HepG2 (cell line): ENCODE results near the gene NRL. TPM values are rescaled to one million over a fixed set of nuclear protein-coding genes. Genes with fewer than 3 reads are reported as not detected.

ENCODE experiments used
- ELF4 ChIP-seq: sonication (generic); formaldehyde crosslinking; IDR thresholded peaks from 2 replicates; pipeline ENCODE4 v1.5.0; 2020; ENCODE audit warnings: missing genetic modification reagents, mild to moderate bottlenecking, moderate library complexity, borderline replicate concordance
- FOXO1 ChIP-seq: sonication (generic); formaldehyde crosslinking; IDR thresholded peaks from 2 replicates; pipeline ENCODE4 v1.4.0; 2020; ENCODE audit warnings: missing genetic modification reagents
- PAWR ChIP-seq: sonication (generic); formaldehyde crosslinking; IDR thresholded peaks from 2 replicates; pipeline ENCODE4 v1.4.0; 2020; ENCODE audit warnings: missing genetic modification reagents, mild to moderate bottlenecking, borderline replicate concordance
- PHF5A ChIP-seq: IDR thresholded peaks from one replicate; pipeline ENCODE4 v1.6.1; 2018; ENCODE audit warnings: low read depth, missing genetic modification reagents; ENCODE audit not compliant: unreplicated experiment
- RFX5 ChIP-seq: IDR thresholded peaks from 2 replicates; pipeline ENCODE4 v1.6.1; 2011; ENCODE audit warnings: low read depth, low read length, improper control_type of control experiment
- ZNF292 ChIP-seq: sonication (generic); formaldehyde crosslinking; IDR thresholded peaks from 2 replicates; pipeline ENCODE4 v1.8.1; 2022; ENCODE audit warnings: mild to moderate bottlenecking, low read depth, missing genetic modification reagents, borderline replicate concordance
- ZNF33B ChIP-seq: sonication (generic); formaldehyde crosslinking; IDR thresholded peaks from 2 replicates; pipeline ENCODE4 v1.5.1; 2020; ENCODE audit warnings: mild to moderate bottlenecking, missing genetic modification reagents
- ZNF34 ChIP-seq: sonication (generic); formaldehyde crosslinking; IDR thresholded peaks from 2 replicates; pipeline ENCODE4 v1.4.0; 2020; ENCODE audit warnings: mild to moderate bottlenecking, missing genetic modification reagents, borderline replicate concordance
- ZNF343 ChIP-seq: sonication (generic); formaldehyde crosslinking; IDR thresholded peaks from 2 replicates; pipeline ENCODE4 v1.4.0; 2020; ENCODE audit warnings: mild to moderate bottlenecking, missing genetic modification reagents
- ZNF484 ChIP-seq: sonication (generic); formaldehyde crosslinking; IDR thresholded peaks from 2 replicates; pipeline ENCODE4 v1.5.1; 2020; ENCODE audit warnings: mild to moderate bottlenecking, low read depth, missing genetic modification reagents, borderline replicate concordance
- ZNF839 ChIP-seq: sonication (generic); formaldehyde crosslinking; IDR thresholded peaks from 2 replicates; pipeline ENCODE4 v1.4.0; 2020; ENCODE audit warnings: missing genetic modification reagents, mild to moderate bottlenecking, borderline replicate concordance
- polyA plus RNA-seq, 8 experiments: library from polyadenylated mRNA; depleted of rRNA in 3 of 8; stranded (reverse) in 7 of 8; unstranded in 1 of 8; fragments of >200 nt; fragmentation: Illumina TruSeq in 4 of 8; extraction: Trizol in 4 of 8; gene quantifications; 2 replicates each; pipeline versions ENCODE4 v1.2.1 to v1.2.3, GENCODE V29; 2011 to 2016; ENCODE audit warnings: low read depth in 4 of 8, missing spikeins in 1 of 8, mixed read lengths in 1 of 8; ENCODE audit not compliant: insufficient read depth in 1 of 8
- total RNA-seq, 5 experiments: library from RNA; depleted of rRNA; stranded (reverse); fragments of >200 nt; fragmentation: Illumina TruSeq; extraction: Trizol; gene quantifications; 2 replicates each; pipeline ENCODE4 v1.2.3, GENCODE V29; 2016; ENCODE audit warnings: low read depth in 1 of 5
- TF ChIP-seq, protein P1 (sequence below): sonication (generic); formaldehyde crosslinking; conservative IDR thresholded peaks from 2 replicates; pipeline ENCODE4 v1.4.0; 2020; ENCODE audit warnings: missing genetic modification reagents
- TF ChIP-seq, protein P2 (sequence below): sonication (generic); formaldehyde crosslinking; IDR thresholded peaks from 2 replicates; pipeline ENCODE4 v1.4.0; 2020; ENCODE audit warnings: missing genetic modification reagents, mild to moderate bottlenecking, borderline replicate concordance

The NRL gene
- total and polyA plus RNA-seq, 2 of the 13 experiments (the other 11 are each of a cell fraction or from before 2014, with no cell fraction given) = 2.5 to 4.7 TPM

DNA sequence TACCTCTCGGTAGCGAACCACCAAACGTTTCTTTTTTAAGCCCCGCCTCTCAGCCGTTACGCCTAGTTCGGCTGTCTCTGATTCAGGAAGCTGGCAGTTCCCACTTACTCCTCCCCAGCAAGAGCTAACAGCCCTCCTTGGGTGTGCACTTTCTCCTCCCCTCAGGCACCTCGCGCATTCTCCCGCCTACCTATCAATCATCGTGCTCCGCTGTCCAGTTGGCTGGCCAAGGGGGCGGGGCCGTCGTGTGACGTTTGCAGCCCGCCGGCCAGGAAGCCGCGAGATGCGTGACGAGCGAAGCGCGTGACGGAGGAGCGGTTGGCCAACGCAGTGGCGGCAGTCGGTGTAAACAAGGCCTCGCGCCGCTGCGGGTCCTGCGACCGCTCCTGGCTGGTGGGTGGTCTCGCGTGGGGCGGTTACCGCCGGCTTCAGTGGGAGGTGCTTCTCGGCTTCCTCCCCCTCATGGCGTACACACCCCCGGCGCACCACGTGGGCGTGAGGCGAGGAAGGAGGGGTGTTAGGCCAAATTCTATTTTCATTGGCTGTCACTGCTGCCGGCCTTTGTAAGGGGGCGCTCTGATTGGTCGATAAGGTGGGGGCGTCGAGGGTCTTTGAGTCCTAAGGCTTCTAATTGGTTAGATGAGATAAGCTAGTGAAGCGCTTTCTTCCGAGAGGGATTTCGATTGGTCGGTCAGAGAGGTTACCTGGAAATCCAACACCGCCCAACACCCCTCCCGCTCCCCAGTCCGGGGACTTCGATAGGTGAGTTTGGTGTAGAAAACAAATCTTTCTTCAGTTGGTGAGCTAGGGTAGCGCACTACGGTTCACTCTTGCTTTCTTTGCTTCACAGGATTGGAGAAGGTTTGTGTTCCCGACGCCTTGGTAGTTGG, at the start of gene NRL, which contains the start of gene DCAF11 (continued):
- TF ChIP-seq ZNF33B (CRISPR knock-in tag) (peak; percentile 98; the same call in 1 of the 2 replicates), RFX5 (peak; percentile 89), ELF4 (peak; percentile 93), PAWR (CRISPR knock-in tag) (no peak), ZNF292 (CRISPR knock-in tag) (peak; percentile 88), PHF5A (no peak), ZNF484 (CRISPR knock-in tag) (no peak), FOXO1 (peak; percentile 99), ZNF34 (CRISPR knock-in tag) (0 out of 2 replicates have a peak, but pooled peaks have one; percentile 79), ZNF839 (CRISPR knock-in tag) (peak; percentile 95), ZNF343 (peak; percentile 97)
- TF ChIP-seq, protein P1, sequence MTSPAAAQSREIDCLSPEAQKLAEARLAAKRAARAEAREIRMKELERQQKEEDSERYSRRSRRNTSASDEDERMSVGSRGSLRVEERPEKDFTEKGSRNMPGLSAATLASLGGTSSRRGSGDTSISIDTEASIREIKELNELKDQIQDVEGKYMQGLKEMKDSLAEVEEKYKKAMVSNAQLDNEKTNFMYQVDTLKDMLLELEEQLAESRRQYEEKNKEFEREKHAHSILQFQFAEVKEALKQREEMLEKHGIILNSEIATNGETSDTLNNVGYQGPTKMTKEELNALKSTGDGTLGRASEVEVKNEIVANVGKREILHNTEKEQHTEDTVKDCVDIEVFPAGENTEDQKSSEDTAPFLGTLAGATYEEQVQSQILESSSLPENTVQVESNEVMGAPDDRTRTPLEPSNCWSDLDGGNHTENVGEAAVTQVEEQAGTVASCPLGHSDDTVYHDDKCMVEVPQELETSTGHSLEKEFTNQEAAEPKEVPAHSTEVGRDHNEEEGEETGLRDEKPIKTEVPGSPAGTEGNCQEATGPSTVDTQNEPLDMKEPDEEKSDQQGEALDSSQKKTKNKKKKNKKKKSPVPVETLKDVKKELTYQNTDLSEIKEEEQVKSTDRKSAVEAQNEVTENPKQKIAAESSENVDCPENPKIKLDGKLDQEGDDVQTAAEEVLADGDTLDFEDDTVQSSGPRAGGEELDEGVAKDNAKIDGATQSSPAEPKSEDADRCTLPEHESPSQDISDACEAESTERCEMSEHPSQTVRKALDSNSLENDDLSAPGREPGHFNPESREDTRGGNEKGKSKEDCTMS (CRISPR knock-in tag) = no peak; the same call in 1 of the 2 replicates
- TF ChIP-seq, protein P2, sequence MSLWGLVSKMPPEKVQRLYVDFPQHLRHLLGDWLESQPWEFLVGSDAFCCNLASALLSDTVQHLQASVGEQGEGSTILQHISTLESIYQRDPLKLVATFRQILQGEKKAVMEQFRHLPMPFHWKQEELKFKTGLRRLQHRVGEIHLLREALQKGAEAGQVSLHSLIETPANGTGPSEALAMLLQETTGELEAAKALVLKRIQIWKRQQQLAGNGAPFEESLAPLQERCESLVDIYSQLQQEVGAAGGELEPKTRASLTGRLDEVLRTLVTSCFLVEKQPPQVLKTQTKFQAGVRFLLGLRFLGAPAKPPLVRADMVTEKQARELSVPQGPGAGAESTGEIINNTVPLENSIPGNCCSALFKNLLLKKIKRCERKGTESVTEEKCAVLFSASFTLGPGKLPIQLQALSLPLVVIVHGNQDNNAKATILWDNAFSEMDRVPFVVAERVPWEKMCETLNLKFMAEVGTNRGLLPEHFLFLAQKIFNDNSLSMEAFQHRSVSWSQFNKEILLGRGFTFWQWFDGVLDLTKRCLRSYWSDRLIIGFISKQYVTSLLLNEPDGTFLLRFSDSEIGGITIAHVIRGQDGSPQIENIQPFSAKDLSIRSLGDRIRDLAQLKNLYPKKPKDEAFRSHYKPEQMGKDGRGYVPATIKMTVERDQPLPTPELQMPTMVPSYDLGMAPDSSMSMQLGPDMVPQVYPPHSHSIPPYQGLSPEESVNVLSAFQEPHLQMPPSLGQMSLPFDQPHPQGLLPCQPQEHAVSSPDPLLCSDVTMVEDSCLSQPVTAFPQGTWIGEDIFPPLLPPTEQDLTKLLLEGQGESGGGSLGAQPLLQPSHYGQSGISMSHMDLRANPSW (CRISPR knock-in tag) = no peak; the same call in 1 of the 2 replicates
